Stimulated activated CD8-positive, alpha-beta memory T cell treated with anti-CD3 and anti-CD28 coated beads, Interleukin-4, amount 100 ng/mL, for 1 hour (primary cell): ENCODE data around the gene PTAFR.

ENCODE experiments used
- DNase-seq, 2 donors: peaks; one replicate each; pipeline ENCODE4 v3.0.0-alpha.2; 2020; ENCODE audit warnings: low read depth in 2 of 2, low spot score in 1 of 2

The PTAFR gene

GRCh38 chr1:28176492-28177470 lies at the start of gene PTAFR:
TSS of gene PTAFR (minus strand) at chr1:28176690. CDS start at chr1:28151021, 25,669 bp downstream.
- no peak for DNase-seq

- DNase-seq: no peak
Measured at GRCh38 chr1:28213315-28213714, 36.8 kb upstream of the PTAFR start.

- no peak for DNase-seq
Measured at GRCh38 chr1:28209700-28210099, 33.2 kb upstream of the PTAFR start.

GRCh38 chr1:28208818-28209441 lies 32.4 kb upstream of the PTAFR start:
- peak in 1 of 2 donors; percentile 12 for DNase-seq

- DNase-seq: no peak
Measured at GRCh38 chr1:28205243-28205642, 28.8 kb upstream of the PTAFR start.

- no peak for DNase-seq
Measured at GRCh38 chr1:28200234-28200873, 23.9 kb upstream of the PTAFR start.

GRCh38 chr1:28199328-28200233 lies 23.1 kb upstream of the PTAFR start:
- peak; percentile 22 to 23 for DNase-seq

GRCh38 chr1:28197682-28198415 lies 21.4 kb upstream of the PTAFR start:
- no peak for DNase-seq

- DNase-seq: no peak
Measured at GRCh38 chr1:28196330-28196729, 19.8 kb upstream of the PTAFR start.

- DNase-seq: no peak
Measured at GRCh38 chr1:28195780-28196179, 19.3 kb upstream of the PTAFR start.

- no peak for DNase-seq
Measured at GRCh38 chr1:28194326-28195035, 18.0 kb upstream of the PTAFR start.

GRCh38 chr1:28193701-28194161 lies 17.2 kb upstream of the PTAFR start:
- DNase-seq: no peak

- DNase-seq: no peak
Measured at GRCh38 chr1:28190996-28191645, 14.6 kb upstream of the PTAFR start.

- no peak for DNase-seq
Measured at GRCh38 chr1:28190337-28190979, 14.0 kb upstream of the PTAFR start.

- DNase-seq: no peak
Measured at GRCh38 chr1:28185071-28185470, 8.6 kb upstream of the PTAFR start.

- DNase-seq: no peak
Measured at GRCh38 chr1:28180306-28181305, 4.1 kb upstream of the PTAFR start.
